NT2/D1 (cell line): ENCODE results near the gene SMG6.

ENCODE experiments used
- DNase-seq: peaks from one replicate; pipeline ENCODE4 v3.0.0-alpha.2; 2011; ENCODE audit warnings: low read depth, low spot score
- H3K27me3 ChIP-seq: 2 replicates; pipeline ENCODE4 v1.6.0; 2011; ENCODE audit warnings: mild to moderate bottlenecking; ENCODE audit not compliant: insufficient read length, insufficient read depth
- H3K36me3 ChIP-seq: 2 replicates; pipeline ENCODE4 v1.6.1; 2011; ENCODE audit warnings: mild to moderate bottlenecking, low read length, mixed read lengths; ENCODE audit not compliant: insufficient read depth, insufficient read length
- H3K4me1 ChIP-seq: 2 replicates; pipeline ENCODE4 v1.5.1; 2011; ENCODE audit not compliant: insufficient read depth, insufficient read length
- H3K4me3 ChIP-seq: 2 replicates; pipeline ENCODE4 v1.5.1; 2011; ENCODE audit warnings: low read depth; ENCODE audit not compliant: insufficient read length
- H3K9ac ChIP-seq: 2 replicates; pipeline ENCODE4 v1.6.0; 2011; ENCODE audit warnings: low read depth; ENCODE audit not compliant: insufficient read length
- H3K9me3 ChIP-seq: 2 replicates; pipeline ENCODE4 v1.5.1; 2011; ENCODE audit warnings: mild to moderate bottlenecking, low read length; ENCODE audit not compliant: insufficient read depth
- SUZ12 ChIP-seq: IDR thresholded peaks from 2 replicates; pipeline ENCODE4 v1.6.1; 2011; ENCODE audit not compliant: insufficient read length, insufficient read depth; ENCODE audit errors: extremely low read depth
- YY1 ChIP-seq: IDR thresholded peaks from 2 replicates; pipeline ENCODE4 v1.6.1; 2011; ENCODE audit not compliant: insufficient read length, insufficient read depth
- ZNF274 ChIP-seq: IDR thresholded peaks from 2 replicates; pipeline ENCODE4 v1.6.1; 2011; ENCODE audit warnings: mild to moderate bottlenecking, low read depth, low read length

The SMG6 gene

GRCh38 chr17:2184993-2185931, 118.3 kb downstream of the SMG6 start:
- peaks cover 4% of the 10 kb centered on the region for H3K4me1 ChIP-seq
- H3K27me3 ChIP-seq = no peaks in the 10 kb centered on the region
- H3K9me3 ChIP-seq = no peaks in the 10 kb centered on the region
- peaks cover 39% of the 10 kb centered on the region for H3K36me3 ChIP-seq
- TF ChIP-seq ZNF274 (no peak), SUZ12 (no peak), YY1 (no peak)
- DNase-seq = no peak
- H3K4me3 ChIP-seq = no peak overlapping the region
- H3K9ac ChIP-seq = no peak overlapping the region

GRCh38 chr17:2183346-2183745, 120.2 kb downstream of the SMG6 start:
- Histone ChIP-seq H3K4me3 (no peak overlapping the region), H3K9ac (no peak overlapping the region), H3K4me1 (peaks cover 4% of the 10 kb centered on the region), H3K9me3 (no peaks in the 10 kb centered on the region), H3K27me3 (no peaks in the 10 kb centered on the region), H3K36me3 (peaks cover 43% of the 10 kb centered on the region)
- no peak for DNase-seq
- TF ChIP-seq YY1 = no peak
- no peak for TF ChIP-seq ZNF274
- TF ChIP-seq SUZ12 = no peak

GRCh38 chr17:2181897-2182448, 121.6 kb downstream of the SMG6 start:
- Histone ChIP-seq H3K9ac (no peak overlapping the region), H3K4me1 (peaks cover 4% of the 10 kb centered on the region), H3K9me3 (no peaks in the 10 kb centered on the region), H3K4me3 (no peak overlapping the region), H3K36me3 (peaks cover 43% of the 10 kb centered on the region), H3K27me3 (no peaks in the 10 kb centered on the region)
- no peak for TF ChIP-seq ZNF274
- no peak for DNase-seq

GRCh38 chr17:2181206-2181896, 122.2 kb downstream of the SMG6 start:
- Histone ChIP-seq H3K27me3 (no peaks in the 10 kb centered on the region), H3K4me3 (no peak overlapping the region), H3K9ac (no peak overlapping the region), H3K36me3 (peaks cover 38% of the 10 kb centered on the region), H3K4me1 (peaks cover 6% of the 10 kb centered on the region), H3K9me3 (no peaks in the 10 kb centered on the region)
- TF ChIP-seq SUZ12 (no peak), ZNF274 (no peak), YY1 (no peak)
- no peak for DNase-seq

- no peak overlapping the region for H3K4me3 ChIP-seq
- DNase-seq = no peak
- H3K9me3 ChIP-seq = no peaks in the 10 kb centered on the region
- H3K9ac ChIP-seq = no peak overlapping the region
- peaks cover 41% of the 10 kb centered on the region for H3K36me3 ChIP-seq
- H3K27me3 ChIP-seq = no peaks in the 10 kb centered on the region
- peaks cover 6% of the 10 kb centered on the region for H3K4me1 ChIP-seq
- TF ChIP-seq ZNF274 = no peak
- no peak for TF ChIP-seq YY1
- no peak for TF ChIP-seq SUZ12
Measured at GRCh38 chr17:2180768-2181167, 122.8 kb downstream of the SMG6 start.

- no peak for DNase-seq
- Histone ChIP-seq H3K27me3 (no peaks in the 10 kb centered on the region), H3K4me1 (peaks cover 9% of the 10 kb centered on the region), H3K4me3 (no peak overlapping the region), H3K9ac (no peak overlapping the region), H3K36me3 (peaks cover 38% of the 10 kb centered on the region), H3K9me3 (no peaks in the 10 kb centered on the region)
- TF ChIP-seq SUZ12 (no peak), ZNF274 (no peak), YY1 (no peak)
Measured at GRCh38 chr17:2179615-2180295, 123.8 kb downstream of the SMG6 start.
